GM18505 (cell line): Measurements from ENCODE around the gene FATE1.

ENCODE experiments used
- ATAC-seq: cut with Tn5 transposase; IDR thresholded peaks from one replicate; pipeline ENCODE4 v1.9.1; 2021; ENCODE audit not compliant: unreplicated experiment
- POLR2A ChIP-seq: IDR thresholded peaks from 4 replicates; pipeline ENCODE4 v1.6.1; 2011; ENCODE audit warnings: borderline replicate concordance; ENCODE audit not compliant: insufficient read depth, insufficient read length; ENCODE audit errors: extremely low read depth

The FATE1 gene

GRCh38 chrX:151743651-151744470 lies 28.0 kb downstream of the FATE1 start:
- no peak for ATAC-seq
- TF ChIP-seq POLR2A = no peak

DNA sequence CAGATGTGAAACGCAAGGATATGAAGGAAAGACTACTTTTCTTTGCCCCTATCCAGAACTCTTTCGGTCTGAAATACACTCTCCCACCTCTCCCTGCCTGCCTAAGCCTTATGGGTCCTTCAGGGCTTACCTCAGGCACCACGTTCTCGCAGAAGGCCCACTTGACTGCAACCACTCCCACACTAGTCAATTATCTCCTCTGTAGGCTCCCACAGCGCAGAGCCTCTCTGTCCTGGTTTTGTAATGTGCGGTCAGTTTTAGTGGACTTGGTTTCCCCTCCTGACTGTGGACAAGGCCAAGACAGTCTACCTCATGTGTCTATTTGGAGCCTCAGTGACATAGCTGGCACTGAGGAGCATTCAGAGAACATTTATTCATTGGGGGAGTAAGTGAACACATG lies 29.8 kb downstream of the FATE1 start:
- no peak for TF ChIP-seq POLR2A
- ATAC-seq = no peak

GRCh38 chrX:151746502-151746901 lies 30.7 kb downstream of the FATE1 start:
- ATAC-seq = no peak
- no peak for TF ChIP-seq POLR2A

- no peak for TF ChIP-seq POLR2A
- ATAC-seq = no peak
Measured at GRCh38 chrX:151750511-151750910, 34.7 kb downstream of the FATE1 start.

GRCh38 chrX:151752847-151753246 lies 37.0 kb downstream of the FATE1 start:
- TF ChIP-seq POLR2A = no peak
- no peak for ATAC-seq

GRCh38 chrX:151753313-151754046 lies 37.6 kb downstream of the FATE1 start:
- peak; percentile 84 for ATAC-seq
- no peak for TF ChIP-seq POLR2A

DNA sequence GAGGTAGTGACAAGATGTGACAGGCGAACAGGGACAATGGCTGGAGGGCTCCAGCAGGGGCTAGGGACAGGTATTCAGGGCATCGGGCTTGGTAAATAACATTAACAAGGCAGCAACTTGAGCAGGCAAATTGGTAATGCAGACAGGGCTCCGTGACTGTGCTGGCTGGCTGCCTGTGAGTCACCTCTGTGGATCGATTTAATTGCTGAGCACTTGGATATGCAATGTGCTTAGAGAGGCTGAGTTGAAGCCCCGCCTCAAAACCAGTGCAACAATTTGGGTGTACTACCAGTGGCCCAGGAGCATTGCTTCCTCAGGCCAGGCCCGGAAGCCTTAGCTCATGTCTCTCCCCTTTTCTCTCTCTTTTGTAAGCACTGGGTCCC lies 38.2 kb downstream of the FATE1 start:
- ATAC-seq = no peak
- TF ChIP-seq POLR2A = no peak

DNA sequence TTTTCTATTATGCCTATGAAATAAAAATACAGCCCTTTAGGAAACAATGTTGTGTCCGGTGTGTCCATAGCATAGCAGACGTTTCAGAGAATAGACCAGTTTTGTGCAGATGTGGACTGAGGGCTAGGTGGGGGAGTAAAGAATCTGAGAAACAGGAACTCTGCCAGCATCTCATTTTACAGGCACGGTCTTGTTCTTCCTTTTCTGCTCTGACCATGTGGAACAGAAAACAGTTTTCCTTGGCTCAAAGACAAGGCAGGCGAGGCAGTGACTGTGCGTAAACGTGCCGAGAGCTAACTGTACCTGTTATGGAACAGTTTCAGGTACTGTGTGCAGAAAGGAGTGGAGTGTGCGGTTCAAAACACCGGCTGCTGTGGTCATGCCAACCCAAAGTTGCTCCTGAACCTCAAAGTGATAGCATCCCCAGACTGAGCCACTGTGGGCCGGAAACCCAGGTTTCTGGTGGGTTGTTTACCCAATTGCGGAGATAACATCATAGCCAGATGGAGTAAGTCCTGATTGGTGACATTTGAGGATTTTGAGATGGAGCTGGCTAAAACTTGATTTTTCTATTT lies 38.9 kb downstream of the FATE1 start:
- no peak for TF ChIP-seq POLR2A
- ATAC-seq = no peak

GRCh38 chrX:151759041-151759708 lies 43.3 kb downstream of the FATE1 start:
- ATAC-seq = no peak
- no peak for TF ChIP-seq POLR2A

- no peak for ATAC-seq
- TF ChIP-seq POLR2A = no peak
Measured at GRCh38 chrX:151762802-151763201, 47.0 kb downstream of the FATE1 start.

DNA sequence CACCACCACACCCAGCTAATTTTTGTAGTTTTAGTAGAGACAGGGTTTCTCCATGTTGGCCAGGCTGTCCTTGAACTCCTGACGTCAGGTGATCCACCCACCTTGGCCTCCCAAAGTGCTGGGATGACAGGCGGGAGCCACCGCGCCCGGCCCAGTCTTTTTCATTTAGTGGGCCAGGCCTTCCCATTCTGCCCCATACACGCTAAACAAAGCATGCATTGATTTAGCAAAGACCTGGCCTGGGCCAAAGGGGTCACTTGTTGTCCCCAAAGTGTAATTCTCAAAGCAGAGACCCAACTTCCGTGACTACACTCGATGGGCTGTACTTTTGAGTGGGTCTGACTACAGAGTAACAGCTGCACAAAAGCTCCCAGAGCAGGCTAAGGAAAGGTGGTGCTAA lies 47.9 kb downstream of the FATE1 start:
- TF ChIP-seq POLR2A = no peak
- no peak for ATAC-seq

DNA sequence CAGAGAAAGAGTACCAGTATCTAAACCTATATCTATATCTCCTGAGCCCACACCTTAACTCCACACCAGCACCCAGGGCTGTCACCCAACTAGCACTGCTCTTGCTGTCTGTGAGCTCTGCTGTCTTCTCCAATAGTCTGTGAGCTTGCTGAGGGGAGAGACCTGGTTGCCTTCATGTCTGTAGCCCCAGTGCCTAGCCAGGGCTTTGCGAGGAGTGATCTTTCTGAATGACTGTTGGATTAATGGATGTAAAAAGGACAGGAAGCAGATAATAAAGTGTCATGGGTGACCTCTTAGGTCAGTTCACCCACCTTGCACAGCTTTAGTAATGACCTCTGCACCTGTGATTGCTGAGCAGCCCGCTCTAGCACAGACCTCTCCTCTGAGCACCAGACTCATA lies 49.2 kb downstream of the FATE1 start:
- TF ChIP-seq POLR2A = no peak
- ATAC-seq = no peak

- ATAC-seq = no peak
- no peak for TF ChIP-seq POLR2A
Measured at GRCh38 chrX:151771726-151772125, 55.9 kb downstream of the FATE1 start.
